HepG2 (cell line): ENCODE data around the gene CCDC30. TPM values are rescaled to one million over a fixed set of nuclear protein-coding genes. Genes with fewer than 3 reads are reported as not detected.
A peak's percentile ranks its signal among the peaks of the same experiment; 100 is the strongest.

Experiments used
- CHD2 ChIP-seq: IDR thresholded peaks from 2 replicates; pipeline ENCODE4 v1.6.1; 2011; ENCODE audit warnings: low read depth, low read length, improper control_type of control experiment
- EED ChIP-seq: sonication (generic); formaldehyde crosslinking; IDR thresholded peaks from 2 replicates; pipeline ENCODE4 v1.5.0; 2020; ENCODE audit warnings: mild to moderate bottlenecking, missing genetic modification reagents
- FOXK1 ChIP-seq: sonication (generic); formaldehyde crosslinking; IDR thresholded peaks from 2 replicates; pipeline ENCODE4 v1.4.0; 2020; ENCODE audit warnings: low read depth, missing genetic modification reagents, borderline replicate concordance
- KLF6 ChIP-seq: IDR thresholded peaks from 2 replicates; pipeline ENCODE4 v1.8.0; 2016; ENCODE audit warnings: missing biosample characterization, missing genetic modification reagents
- MED1 ChIP-seq: sonication (generic); formaldehyde crosslinking; IDR thresholded peaks from 2 replicates; pipeline ENCODE4 v1.4.0; 2020; ENCODE audit warnings: missing genetic modification reagents
- PTBP1 ChIP-seq: fragments of 200-400 bp; formaldehyde crosslinking; IDR thresholded peaks from 2 replicates; pipeline ENCODE4 v1.6.1; 2018; ENCODE audit warnings: low read length, low read depth; ENCODE audit not compliant: poor library complexity, severe bottlenecking
- ZNF263 ChIP-seq: sonication (generic); formaldehyde crosslinking; IDR thresholded peaks from 2 replicates; pipeline ENCODE4 v1.4.0; 2020; ENCODE audit warnings: missing genetic modification reagents
- ZNF616 ChIP-seq: sonication (generic); formaldehyde crosslinking; IDR thresholded peaks from 2 replicates; pipeline ENCODE4 v1.5.0; 2020; ENCODE audit warnings: low read depth, mild to moderate bottlenecking, missing genetic modification reagents
- ZNF768 ChIP-seq: sonication (generic); formaldehyde crosslinking; IDR thresholded peaks from 2 replicates; pipeline ENCODE4 v1.4.0; 2020; ENCODE audit warnings: missing genetic modification reagents
- ZNF780A ChIP-seq: sonication (generic); formaldehyde crosslinking; IDR thresholded peaks from 2 replicates; pipeline ENCODE4 v1.8.0; 2022; ENCODE audit warnings: mild to moderate bottlenecking, missing genetic modification reagents, moderate library complexity
- polyA plus RNA-seq, 8 experiments: library from polyadenylated mRNA; depleted of rRNA in 3 of 8; stranded (reverse) in 7 of 8; unstranded in 1 of 8; fragments of >200 nt; fragmentation: Illumina TruSeq in 4 of 8; extraction: Trizol in 4 of 8; gene quantifications; 2 replicates each; pipeline versions ENCODE4 v1.2.1 to v1.2.3, GENCODE V29; 2011 to 2016; ENCODE audit warnings: low read depth in 4 of 8, missing spikeins in 1 of 8, mixed read lengths in 1 of 8; ENCODE audit not compliant: insufficient read depth in 1 of 8
- total RNA-seq, 5 experiments: library from RNA; depleted of rRNA; stranded (reverse); fragments of >200 nt; fragmentation: Illumina TruSeq; extraction: Trizol; gene quantifications; 2 replicates each; pipeline ENCODE4 v1.2.3, GENCODE V29; 2016; ENCODE audit warnings: low read depth in 1 of 5
- TF ChIP-seq, protein P1 (sequence below): sonication (generic); formaldehyde crosslinking; IDR thresholded peaks from 2 replicates; pipeline ENCODE4 v1.4.0; 2020; ENCODE audit warnings: missing genetic modification reagents
- TF ChIP-seq, protein P2 (sequence below): sonication (generic); formaldehyde crosslinking; IDR thresholded peaks from 2 replicates; pipeline ENCODE4 v1.5.0; 2020; ENCODE audit warnings: mild to moderate bottlenecking, missing genetic modification reagents, borderline replicate concordance
- TF ChIP-seq, protein P3 (sequence below): sonication (generic); formaldehyde crosslinking; IDR thresholded peaks from 2 replicates; pipeline ENCODE4 v1.5.1; 2020; ENCODE audit warnings: missing genetic modification reagents, mild to moderate bottlenecking, borderline replicate concordance
- TF ChIP-seq, protein P4 (sequence below): sonication (generic); formaldehyde crosslinking; IDR thresholded peaks from 2 replicates; pipeline ENCODE4 v1.8.0; 2022; ENCODE audit warnings: mild to moderate bottlenecking, missing genetic modification reagents; ENCODE audit not compliant: insufficient replicate concordance
- TF ChIP-seq, protein P5 (sequence below): sonication (generic); formaldehyde crosslinking; IDR thresholded peaks from 2 replicates; pipeline ENCODE4 v1.8.1; 2022; ENCODE audit warnings: low read depth, mild to moderate bottlenecking, missing genetic modification reagents

The CCDC30 gene
- total and polyA plus RNA-seq, 2 of the 13 experiments (the other 11 are each of a cell fraction or from before 2014, with no cell fraction given) = 0.25 to 0.77 TPM

DNA sequence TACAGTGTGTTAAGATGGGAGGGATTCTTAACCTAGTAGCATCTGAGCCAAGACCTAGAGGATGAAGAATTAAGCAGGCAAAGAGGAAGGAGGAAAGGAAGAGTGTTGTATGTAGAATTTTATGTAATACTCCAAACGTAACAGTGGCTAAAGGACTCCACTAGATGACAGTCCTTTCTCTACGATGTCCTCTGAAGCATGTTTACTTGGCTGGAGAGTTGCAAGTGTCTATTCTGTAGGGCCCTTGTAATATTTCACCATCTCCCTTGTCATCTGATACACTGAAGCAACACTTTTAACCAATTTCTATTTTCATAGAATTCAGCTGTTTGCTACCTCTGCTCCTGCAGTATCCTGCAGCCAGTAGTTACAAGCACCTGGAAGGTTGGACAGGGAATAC lies 217.0 kb downstream of the CCDC30 start (continued):
- TF ChIP-seq CHD2 (no peak), ZNF616 (no peak), EED (CRISPR knock-in tag) (no peak), ZNF768 (CRISPR knock-in tag) (no peak), KLF6 (CRISPR knock-in tag) (no peak), PTBP1 (no peak), MED1 (no peak), ZNF780A (CRISPR knock-in tag) (no peak), ZNF263 (CRISPR knock-in tag) (no peak), FOXK1 (CRISPR knock-in tag) (0 out of 2 replicates have a peak, but pooled peaks have one; percentile 16)
- TF ChIP-seq, protein P1, sequence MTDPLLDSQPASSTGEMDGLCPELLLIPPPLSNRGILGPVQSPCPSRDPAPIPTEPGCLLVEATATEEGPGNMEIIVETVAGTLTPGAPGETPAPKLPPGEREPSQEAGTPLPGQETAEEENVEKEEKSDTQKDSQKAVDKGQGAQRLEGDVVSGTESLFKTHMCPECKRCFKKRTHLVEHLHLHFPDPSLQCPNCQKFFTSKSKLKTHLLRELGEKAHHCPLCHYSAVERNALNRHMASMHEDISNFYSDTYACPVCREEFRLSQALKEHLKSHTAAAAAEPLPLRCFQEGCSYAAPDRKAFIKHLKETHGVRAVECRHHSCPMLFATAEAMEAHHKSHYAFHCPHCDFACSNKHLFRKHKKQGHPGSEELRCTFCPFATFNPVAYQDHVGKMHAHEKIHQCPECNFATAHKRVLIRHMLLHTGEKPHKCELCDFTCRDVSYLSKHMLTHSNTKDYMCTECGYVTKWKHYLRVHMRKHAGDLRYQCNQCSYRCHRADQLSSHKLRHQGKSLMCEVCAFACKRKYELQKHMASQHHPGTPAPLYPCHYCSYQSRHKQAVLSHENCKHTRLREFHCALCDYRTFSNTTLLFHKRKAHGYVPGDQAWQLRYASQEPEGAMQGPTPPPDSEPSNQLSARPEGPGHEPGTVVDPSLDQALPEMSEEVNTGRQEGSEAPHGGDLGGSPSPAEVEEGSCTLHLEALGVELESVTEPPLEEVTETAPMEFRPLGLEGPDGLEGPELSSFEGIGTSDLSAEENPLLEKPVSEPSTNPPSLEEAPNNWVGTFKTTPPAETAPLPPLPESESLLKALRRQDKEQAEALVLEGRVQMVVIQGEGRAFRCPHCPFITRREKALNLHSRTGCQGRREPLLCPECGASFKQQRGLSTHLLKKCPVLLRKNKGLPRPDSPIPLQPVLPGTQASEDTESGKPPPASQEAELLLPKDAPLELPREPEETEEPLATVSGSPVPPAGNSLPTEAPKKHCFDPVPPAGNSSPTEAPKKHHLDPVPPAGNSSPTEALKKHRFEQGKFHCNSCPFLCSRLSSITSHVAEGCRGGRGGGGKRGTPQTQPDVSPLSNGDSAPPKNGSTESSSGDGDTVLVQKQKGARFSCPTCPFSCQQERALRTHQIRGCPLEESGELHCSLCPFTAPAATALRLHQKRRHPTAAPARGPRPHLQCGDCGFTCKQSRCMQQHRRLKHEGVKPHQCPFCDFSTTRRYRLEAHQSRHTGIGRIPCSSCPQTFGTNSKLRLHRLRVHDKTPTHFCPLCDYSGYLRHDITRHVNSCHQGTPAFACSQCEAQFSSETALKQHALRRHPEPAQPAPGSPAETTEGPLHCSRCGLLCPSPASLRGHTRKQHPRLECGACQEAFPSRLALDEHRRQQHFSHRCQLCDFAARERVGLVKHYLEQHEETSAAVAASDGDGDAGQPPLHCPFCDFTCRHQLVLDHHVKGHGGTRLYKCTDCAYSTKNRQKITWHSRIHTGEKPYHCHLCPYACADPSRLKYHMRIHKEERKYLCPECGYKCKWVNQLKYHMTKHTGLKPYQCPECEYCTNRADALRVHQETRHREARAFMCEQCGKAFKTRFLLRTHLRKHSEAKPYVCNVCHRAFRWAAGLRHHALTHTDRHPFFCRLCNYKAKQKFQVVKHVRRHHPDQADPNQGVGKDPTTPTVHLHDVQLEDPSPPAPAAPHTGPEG (CRISPR knock-in tag) = no peak
- TF ChIP-seq, protein P2, sequence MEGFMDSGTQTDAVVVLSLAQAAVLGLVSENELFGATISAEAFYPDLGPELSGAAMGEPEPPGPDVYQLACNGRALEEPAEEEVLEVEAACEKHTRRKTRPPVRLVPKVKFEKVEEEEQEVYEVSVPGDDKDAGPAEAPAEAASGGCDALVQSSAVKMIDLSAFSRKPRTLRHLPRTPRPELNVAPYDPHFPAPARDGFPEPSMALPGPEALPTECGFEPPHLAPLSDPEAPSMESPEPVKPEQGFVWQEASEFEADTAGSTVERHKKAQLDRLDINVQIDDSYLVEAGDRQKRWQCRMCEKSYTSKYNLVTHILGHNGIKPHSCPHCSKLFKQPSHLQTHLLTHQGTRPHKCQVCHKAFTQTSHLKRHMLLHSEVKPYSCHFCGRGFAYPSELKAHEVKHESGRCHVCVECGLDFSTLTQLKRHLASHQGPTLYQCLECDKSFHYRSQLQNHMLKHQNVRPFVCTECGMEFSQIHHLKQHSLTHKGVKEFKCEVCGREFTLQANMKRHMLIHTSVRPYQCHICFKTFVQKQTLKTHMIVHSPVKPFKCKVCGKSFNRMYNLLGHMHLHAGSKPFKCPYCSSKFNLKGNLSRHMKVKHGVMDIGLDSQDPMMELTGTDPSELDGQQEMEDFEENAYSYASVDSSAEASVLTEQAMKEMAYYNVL (CRISPR knock-in tag) = no peak
- TF ChIP-seq, protein P3, sequence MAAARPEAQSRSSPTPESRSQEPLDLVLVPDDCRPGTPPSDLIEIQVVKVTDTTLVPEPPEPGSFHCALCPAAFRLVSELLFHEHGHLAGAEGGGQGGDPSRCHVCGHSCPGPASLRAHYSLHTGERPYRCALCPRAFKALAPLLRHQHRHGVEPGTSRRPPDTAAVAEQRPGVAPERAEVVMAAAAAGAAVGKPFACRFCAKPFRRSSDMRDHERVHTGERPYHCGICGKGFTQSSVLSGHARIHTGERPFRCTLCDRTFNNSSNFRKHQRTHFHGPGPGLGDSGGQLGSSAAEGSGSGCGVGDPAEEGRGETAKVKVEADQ = no peak
- TF ChIP-seq, protein P4, sequence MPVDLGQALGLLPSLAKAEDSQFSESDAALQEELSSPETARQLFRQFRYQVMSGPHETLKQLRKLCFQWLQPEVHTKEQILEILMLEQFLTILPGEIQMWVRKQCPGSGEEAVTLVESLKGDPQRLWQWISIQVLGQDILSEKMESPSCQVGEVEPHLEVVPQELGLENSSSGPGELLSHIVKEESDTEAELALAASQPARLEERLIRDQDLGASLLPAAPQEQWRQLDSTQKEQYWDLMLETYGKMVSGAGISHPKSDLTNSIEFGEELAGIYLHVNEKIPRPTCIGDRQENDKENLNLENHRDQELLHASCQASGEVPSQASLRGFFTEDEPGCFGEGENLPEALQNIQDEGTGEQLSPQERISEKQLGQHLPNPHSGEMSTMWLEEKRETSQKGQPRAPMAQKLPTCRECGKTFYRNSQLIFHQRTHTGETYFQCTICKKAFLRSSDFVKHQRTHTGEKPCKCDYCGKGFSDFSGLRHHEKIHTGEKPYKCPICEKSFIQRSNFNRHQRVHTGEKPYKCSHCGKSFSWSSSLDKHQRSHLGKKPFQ (CRISPR knock-in tag) = no peak
- TF ChIP-seq, protein P5, sequence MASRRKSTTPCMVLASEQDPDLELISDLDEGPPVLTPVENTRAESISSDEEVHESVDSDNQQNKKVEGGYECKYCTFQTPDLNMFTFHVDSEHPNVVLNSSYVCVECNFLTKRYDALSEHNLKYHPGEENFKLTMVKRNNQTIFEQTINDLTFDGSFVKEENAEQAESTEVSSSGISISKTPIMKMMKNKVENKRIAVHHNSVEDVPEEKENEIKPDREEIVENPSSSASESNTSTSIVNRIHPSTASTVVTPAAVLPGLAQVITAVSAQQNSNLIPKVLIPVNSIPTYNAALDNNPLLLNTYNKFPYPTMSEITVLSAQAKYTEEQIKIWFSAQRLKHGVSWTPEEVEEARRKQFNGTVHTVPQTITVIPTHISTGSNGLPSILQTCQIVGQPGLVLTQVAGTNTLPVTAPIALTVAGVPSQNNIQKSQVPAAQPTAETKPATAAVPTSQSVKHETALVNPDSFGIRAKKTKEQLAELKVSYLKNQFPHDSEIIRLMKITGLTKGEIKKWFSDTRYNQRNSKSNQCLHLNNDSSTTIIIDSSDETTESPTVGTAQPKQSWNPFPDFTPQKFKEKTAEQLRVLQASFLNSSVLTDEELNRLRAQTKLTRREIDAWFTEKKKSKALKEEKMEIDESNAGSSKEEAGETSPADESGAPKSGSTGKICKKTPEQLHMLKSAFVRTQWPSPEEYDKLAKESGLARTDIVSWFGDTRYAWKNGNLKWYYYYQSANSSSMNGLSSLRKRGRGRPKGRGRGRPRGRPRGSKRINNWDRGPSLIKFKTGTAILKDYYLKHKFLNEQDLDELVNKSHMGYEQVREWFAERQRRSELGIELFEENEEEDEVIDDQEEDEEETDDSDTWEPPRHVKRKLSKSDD (CRISPR knock-in tag) = no peak
